Esophagus muscularis mucosa (tissue), 4 donors: ENCODE measurements around the gene ZMYM2. TPM values are rescaled to one million over a fixed set of nuclear protein-coding genes. Genes with fewer than 3 reads are reported as not detected.

Source experiments
- DNase-seq: peaks from one replicate; pipeline ENCODE4 v3.0.0-alpha.2; 2017; ENCODE audit errors: extremely low spot score
- H3K27ac ChIP-seq, 4 donors: fragments of 200-600 bp; sonication (generic); replicated peaks in 1 of 4; 1 replicate in 3 of 4; 2 replicates in 1 of 4; pipeline ENCODE4 v1.5.1; 2016 to 2019; ENCODE audit warnings: mild to moderate bottlenecking in 1 of 4
- H3K27me3 ChIP-seq, 4 donors: fragments of 200-600 bp; sonication (generic); one replicate each; pipeline versions ENCODE4 v1.5.1 to v1.6.0; 2016 to 2019
- H3K36me3 ChIP-seq, 4 donors: fragments of 200-600 bp; sonication (generic); one replicate each; pipeline ENCODE4 v1.5.1; 2016 to 2019
- H3K4me1 ChIP-seq, 4 donors: fragments of 200-600 bp; sonication (generic); one replicate each; pipeline ENCODE4 v1.5.1; 2016 to 2019
- H3K4me3 ChIP-seq, 4 donors: fragments of 200-600 bp; sonication (generic); 1 replicate in 2 of 4; 2 replicates in 2 of 4; pipeline ENCODE4 v1.5.1; 2016 to 2019; ENCODE audit warnings: mild to moderate bottlenecking in 4 of 4, moderate library complexity in 1 of 4
- H3K9me3 ChIP-seq, 4 donors: fragments of 200-600 bp; sonication (generic); 1 replicate in 3 of 4; 2 replicates in 1 of 4; pipeline ENCODE4 v1.5.1; 2016 to 2019
- EP300 ChIP-seq: sonication (generic); formaldehyde crosslinking; IDR thresholded peaks from one replicate; pipeline ENCODE4 v1.6.1; 2017; ENCODE audit warnings: antibody characterized with exemption
- POLR2A ChIP-seq: fragments of 450-650 bp; IDR thresholded peaks from one replicate; pipeline ENCODE4 v1.6.1; 2017; ENCODE audit warnings: antibody characterized with exemption, moderate library complexity, mild to moderate bottlenecking, low read depth
- POLR2AphosphoS5 ChIP-seq, 2 donors: sonication (generic); formaldehyde crosslinking; IDR thresholded peaks; one replicate each; pipeline ENCODE4 v1.6.1; 2017; ENCODE audit warnings: antibody characterized with exemption in 2 of 2
- WGBS: methylation state at CpG from one replicate; pipeline ENCODE4 v1.1.5; 2018; 5-methylcytosine and 5-hydroxymethylcytosine counted together
- intact Hi-C: fragments of 100-400 bp; cut with DNase I; formaldehyde crosslinking; loops from one replicate; pipeline ENCODE4 v1.15.1; 2023
- total RNA-seq, 4 donors: library from RNA; depleted of rRNA; stranded (reverse); fragments of >200 nt; gene quantifications; one replicate each; pipeline versions ENCODE4 v1.1.0 to v1.2.1, GENCODE V29; 2016
- TF ChIP-seq, protein P1 (sequence below), 3 experiments: fragments of 200-600 bp in 2 of 3; fragments of 450-650 bp in 1 of 3; sonication (generic) in 2 of 3; IDR thresholded peaks; one replicate each; pipeline ENCODE4 v1.5.1; 2017 to 2019; ENCODE audit warnings: antibody characterized with exemption in 3 of 3, mild to moderate bottlenecking in 2 of 3, moderate library complexity in 1 of 3

ZMYM2 gene
- total RNA-seq, 4 donors from 2014 or later: 36.8 to 49.4 (median 45.5) TPM

- peaks cover 0 to 11% (median 6%) of the 10 kb centered on the region in 4 donors for H3K9me3 ChIP-seq
- no peaks in the 10 kb centered on the region for H3K27me3 ChIP-seq
- intact Hi-C loops: no loop called here
- peaks cover 12 to 22% (median 16%) of the 10 kb centered on the region in 4 donors for H3K4me1 ChIP-seq
- no peak overlapping the region for H3K4me3 ChIP-seq
- no peak overlapping the region for H3K27ac ChIP-seq
- WGBS: 79% methylated on average over 3 of the region's 3 CpGs
- TF ChIP-seq POLR2A (no peak), EP300 (no peak), POLR2AphosphoS5 (IDR thresholded peaks at IDR 0.05) (no peak)
- TF ChIP-seq, protein P1, sequence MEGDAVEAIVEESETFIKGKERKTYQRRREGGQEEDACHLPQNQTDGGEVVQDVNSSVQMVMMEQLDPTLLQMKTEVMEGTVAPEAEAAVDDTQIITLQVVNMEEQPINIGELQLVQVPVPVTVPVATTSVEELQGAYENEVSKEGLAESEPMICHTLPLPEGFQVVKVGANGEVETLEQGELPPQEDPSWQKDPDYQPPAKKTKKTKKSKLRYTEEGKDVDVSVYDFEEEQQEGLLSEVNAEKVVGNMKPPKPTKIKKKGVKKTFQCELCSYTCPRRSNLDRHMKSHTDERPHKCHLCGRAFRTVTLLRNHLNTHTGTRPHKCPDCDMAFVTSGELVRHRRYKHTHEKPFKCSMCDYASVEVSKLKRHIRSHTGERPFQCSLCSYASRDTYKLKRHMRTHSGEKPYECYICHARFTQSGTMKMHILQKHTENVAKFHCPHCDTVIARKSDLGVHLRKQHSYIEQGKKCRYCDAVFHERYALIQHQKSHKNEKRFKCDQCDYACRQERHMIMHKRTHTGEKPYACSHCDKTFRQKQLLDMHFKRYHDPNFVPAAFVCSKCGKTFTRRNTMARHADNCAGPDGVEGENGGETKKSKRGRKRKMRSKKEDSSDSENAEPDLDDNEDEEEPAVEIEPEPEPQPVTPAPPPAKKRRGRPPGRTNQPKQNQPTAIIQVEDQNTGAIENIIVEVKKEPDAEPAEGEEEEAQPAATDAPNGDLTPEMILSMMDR (IDR thresholded peaks at IDR 0.05): no peak
- H3K36me3 ChIP-seq: peaks cover 0 to 26% (median 12%) of the 10 kb centered on the region in 4 donors
- no peak for DNase-seq
These were observed 23.2 kb downstream of the ZMYM2 start for GRCh38 chr13:19981685-19982238.

DNA sequence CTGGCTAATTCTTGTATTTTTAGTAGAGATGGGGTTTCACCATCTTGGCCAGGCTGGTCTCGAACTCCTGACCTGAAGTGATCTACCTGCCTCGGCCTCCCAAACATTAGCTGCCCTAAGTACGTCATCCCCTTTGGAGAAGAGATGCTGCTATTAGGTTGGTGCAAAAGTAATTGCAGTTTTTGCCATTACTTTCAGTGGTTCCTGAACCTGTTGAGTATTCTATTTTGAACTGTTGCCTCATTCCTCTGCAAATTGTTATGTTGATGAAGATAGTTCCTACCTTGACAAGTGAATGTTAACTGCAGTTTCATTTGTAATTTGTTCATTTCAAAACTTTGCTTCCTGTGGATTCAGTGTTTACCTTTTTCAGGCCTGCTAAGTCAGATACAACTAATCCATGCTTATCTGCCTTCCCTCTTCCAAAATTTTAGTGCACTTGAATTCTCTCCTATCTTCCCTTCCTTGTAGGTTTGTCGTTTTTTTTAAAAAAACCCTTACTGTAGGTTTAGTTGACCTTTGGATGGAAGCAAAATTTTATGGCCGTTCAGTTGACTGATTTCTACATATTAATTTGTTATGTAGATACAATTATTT is 24.0 kb downstream of the ZMYM2 start:
- WGBS: 84% methylated on average over 5 of the region's 5 CpGs
- no peak overlapping the region for H3K27ac ChIP-seq
- no peak overlapping the region for H3K4me3 ChIP-seq
- H3K4me1 ChIP-seq: peaks cover 13 to 22% (median 16%) of the 10 kb centered on the region in 4 donors
- TF ChIP-seq EP300 (no peak), POLR2AphosphoS5 (IDR thresholded peaks at IDR 0.05) (no peak), POLR2A (no peak)
- TF ChIP-seq, protein P1 (IDR thresholded peaks at IDR 0.05): no peak
- H3K36me3 ChIP-seq: peaks cover 0 to 30% (median 14%) of the 10 kb centered on the region in 4 donors
- no peak for DNase-seq
- H3K9me3 ChIP-seq: peaks cover 0 to 11% (median 6%) of the 10 kb centered on the region in 4 donors
- no peaks in the 10 kb centered on the region for H3K27me3 ChIP-seq
- intact Hi-C loops: no loop called here

DNA sequence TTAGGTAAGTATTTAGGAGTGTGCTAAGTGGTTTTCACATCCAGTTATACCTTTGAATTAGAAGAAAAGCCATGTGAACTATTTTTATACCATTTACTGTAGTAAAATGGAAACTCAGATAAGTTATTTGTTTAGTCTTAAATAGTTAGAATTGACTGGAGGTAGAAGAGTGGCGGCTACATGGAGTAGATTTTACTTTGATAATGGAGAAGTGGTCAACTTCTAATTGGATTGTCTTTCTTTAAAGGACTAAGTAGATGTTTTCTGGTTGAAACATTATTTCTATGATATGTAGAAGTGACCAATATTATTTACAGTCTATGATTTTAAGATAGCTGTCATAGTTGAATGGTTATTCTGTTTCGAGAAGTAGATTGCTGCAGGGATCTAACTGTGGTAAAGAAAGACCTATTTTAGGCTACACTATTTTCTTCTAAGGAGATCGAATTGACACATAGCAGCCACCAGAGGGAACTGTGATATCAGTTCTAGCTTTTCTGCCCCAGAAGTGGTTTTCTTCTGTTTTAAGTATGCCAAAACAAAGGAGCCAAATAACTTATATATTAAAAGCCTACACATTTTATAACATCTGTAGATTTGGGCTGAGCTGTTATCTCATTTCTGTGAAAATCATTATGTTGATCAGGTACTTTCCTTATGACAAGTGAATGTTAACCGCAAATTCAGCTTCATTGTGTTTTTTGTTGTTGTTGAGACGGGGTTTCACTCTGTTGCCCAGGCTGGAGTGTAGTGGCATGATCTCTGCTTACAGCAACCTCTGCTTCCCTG is 26.1 kb downstream of the ZMYM2 start:
- 74% methylated on average over 5 of the region's 5 CpGs for WGBS
- Histone ChIP-seq H3K27me3 (no peaks in the 10 kb centered on the region), H3K9me3 (no peaks in the 10 kb centered on the region), H3K4me3 (no peak overlapping the region), H3K36me3 (peaks cover 0 to 13% (median 4%) of the 10 kb centered on the region in 4 donors), H3K4me1 (peaks cover 16 to 41% (median 22%) of the 10 kb centered on the region in 4 donors), H3K27ac (no peak overlapping the region)
- TF ChIP-seq, protein P1 (IDR thresholded peaks at IDR 0.05): peak; percentile 38 to 66 (median 56)
- TF ChIP-seq POLR2AphosphoS5 (IDR thresholded peaks at IDR 0.05): no peak
- no peak for DNase-seq
- intact Hi-C loops: no loop called here

DNA sequence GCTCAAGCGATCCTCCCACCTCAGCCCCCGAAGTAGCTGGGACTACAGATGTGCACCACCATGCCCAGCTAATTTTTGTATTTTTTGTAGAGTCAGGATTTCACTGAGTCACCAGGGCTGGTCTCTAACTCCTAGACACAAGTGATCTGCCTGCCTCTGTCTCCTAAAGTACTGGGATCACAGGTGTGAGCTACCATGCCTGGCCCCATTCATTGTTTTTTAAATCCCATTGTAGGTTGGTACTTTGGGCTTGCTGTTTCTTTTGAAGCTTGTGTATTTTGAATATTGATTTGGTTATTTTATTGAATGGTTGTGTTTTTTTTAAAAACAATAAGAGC is 26.7 kb downstream of the ZMYM2 start:
- Histone ChIP-seq H3K27me3 (no peaks in the 10 kb centered on the region), H3K27ac (no peak overlapping the region), H3K9me3 (no peaks in the 10 kb centered on the region), H3K4me3 (no peak overlapping the region), H3K36me3 (peaks cover 0 to 11% (median 2%) of the 10 kb centered on the region in 4 donors), H3K4me1 (peaks cover 22 to 47% (median 26%) of the 10 kb centered on the region in 4 donors)
- DNase-seq: no peak
- WGBS: 50% methylated on average over 2 of the region's 2 CpGs
- intact Hi-C loops: no loop called here
- TF ChIP-seq EP300: no peak
- TF ChIP-seq, protein P1 (IDR thresholded peaks at IDR 0.05): no peak
- TF ChIP-seq POLR2A: no peak
- no peak for TF ChIP-seq POLR2AphosphoS5 (IDR thresholded peaks at IDR 0.05)
